Loucy (cell line): ENCODE results near the gene RAI14.

Experiments used
- H2AFZ ChIP-seq: fragments of 200-600 bp; sonication (generic); 2 replicates; pipeline ENCODE4 v1.6.0; 2016; ENCODE audit warnings: antibody characterized with exemption, mild to moderate bottlenecking, low read length, moderate library complexity
- H3F3A ChIP-seq: fragments of 200-600 bp; 2 replicates; pipeline ENCODE4 v1.6.0; 2016; ENCODE audit warnings: antibody characterized with exemption, low read depth, mild to moderate bottlenecking
- H3K27me3 ChIP-seq: fragments of 200-600 bp; sonication (generic); 2 replicates; pipeline ENCODE4 v1.6.1; 2014; ENCODE audit warnings: low read length, mild to moderate bottlenecking; ENCODE audit not compliant: insufficient read depth, poor library complexity, severe bottlenecking
- H3K36me3 ChIP-seq: fragments of 200-600 bp; sonication (generic); 2 replicates; pipeline ENCODE4 v1.6.1; 2016; ENCODE audit warnings: low read length; ENCODE audit not compliant: insufficient read depth
- H3K4me1 ChIP-seq: fragments of 200-600 bp; sonication (generic); 2 replicates; pipeline ENCODE4 v1.5.1; 2014; ENCODE audit warnings: low read length, mild to moderate bottlenecking; ENCODE audit not compliant: insufficient read depth, poor library complexity, severe bottlenecking
- H3K4me2 ChIP-seq: fragments of 200-600 bp; sonication (generic); 2 replicates; pipeline ENCODE4 v1.6.0; 2014; ENCODE audit warnings: antibody characterized with exemption, low read length, low read depth, mild to moderate bottlenecking; ENCODE audit not compliant: poor library complexity, severe bottlenecking
- H3K4me3 ChIP-seq: fragments of 200-600 bp; sonication (generic); 2 replicates; pipeline ENCODE4 v1.5.1; 2014; ENCODE audit warnings: low read length, mild to moderate bottlenecking, mixed read lengths; ENCODE audit not compliant: poor library complexity, severe bottlenecking
- H3K79me2 ChIP-seq: fragments of 200-600 bp; sonication (generic); 2 replicates; pipeline ENCODE4 v1.6.1; 2014; ENCODE audit warnings: low read length; ENCODE audit not compliant: insufficient read depth
- H3K9ac ChIP-seq: fragments of 200-600 bp; sonication (generic); 2 replicates; pipeline ENCODE4 v1.6.0; 2014; ENCODE audit warnings: mild to moderate bottlenecking, low read depth, low read length, moderate library complexity; ENCODE audit not compliant: poor library complexity, severe bottlenecking
- H3K9me2 ChIP-seq: fragments of 200-600 bp; sonication (generic); replicated peaks from 2 replicates; pipeline ENCODE4 v1.6.1; 2016; ENCODE audit warnings: low read depth, low read length, mixed read lengths
- H3K9me3 ChIP-seq: fragments of 200-600 bp; sonication (generic); 2 replicates; pipeline ENCODE4 v1.6.1; 2014; ENCODE audit warnings: mild to moderate bottlenecking, antibody characterized with exemption, low read length, low read depth; ENCODE audit not compliant: insufficient read depth
- H4K20me1 ChIP-seq: fragments of 200-600 bp; sonication (generic); 2 replicates; pipeline ENCODE4 v1.6.0; 2014; ENCODE audit warnings: antibody characterized with exemption, low read length, mild to moderate bottlenecking; ENCODE audit not compliant: insufficient read depth, poor library complexity, severe bottlenecking
- CTCF ChIP-seq: fragments of 200-600 bp; sonication (generic); conservative IDR thresholded peaks from 2 replicates; pipeline ENCODE4 v1.5.1; 2014; ENCODE audit warnings: mild to moderate bottlenecking, antibody characterized with exemption, low read length
- EZH2phosphoT487 ChIP-seq: fragments of 200-600 bp; IDR thresholded peaks from 2 replicates; pipeline ENCODE4 v1.6.1; 2018; ENCODE audit warnings: antibody characterized with exemption, mild to moderate bottlenecking, moderate library complexity, borderline replicate concordance

Gene RAI14

GRCh38 chr5:34675857-34676256 is 19.7 kb downstream of the RAI14 start:
- no peak overlapping the region for H3K4me3 ChIP-seq
- H3K9me3 ChIP-seq: no peaks in the 10 kb centered on the region
- no peaks in the 10 kb centered on the region for H3K9me2 ChIP-seq
- H4K20me1 ChIP-seq: no peaks in the 10 kb centered on the region
- no peaks in the 10 kb centered on the region for H3F3A ChIP-seq
- no peak overlapping the region for H3K9ac ChIP-seq
- TF ChIP-seq EZH2phosphoT487 (no peak), CTCF (no peak)
- no peaks in the 10 kb centered on the region for H3K36me3 ChIP-seq
- H3K79me2 ChIP-seq: peaks cover 13% of the 10 kb centered on the region; the same call in 1 of the 2 replicates
- H2AFZ ChIP-seq: no peak overlapping the region
- H3K4me2 ChIP-seq: no peak overlapping the region
- H3K27me3 ChIP-seq: no peaks in the 10 kb centered on the region
- peaks cover 18% of the 10 kb centered on the region for H3K4me1 ChIP-seq

- no peaks in the 10 kb centered on the region for H3K27me3 ChIP-seq
- peaks cover 13% of the 10 kb centered on the region; the same call in 1 of the 2 replicates for H3K79me2 ChIP-seq
- no peaks in the 10 kb centered on the region for H4K20me1 ChIP-seq
- no peak overlapping the region for H3K4me3 ChIP-seq
- peaks cover 18% of the 10 kb centered on the region for H3K4me1 ChIP-seq
- no peak overlapping the region for H2AFZ ChIP-seq
- H3K4me2 ChIP-seq: no peak overlapping the region
- no peaks in the 10 kb centered on the region for H3K36me3 ChIP-seq
- H3K9me3 ChIP-seq: no peaks in the 10 kb centered on the region
- no peak for TF ChIP-seq CTCF
- TF ChIP-seq EZH2phosphoT487: no peak
- no peaks in the 10 kb centered on the region for H3F3A ChIP-seq
- H3K9me2 ChIP-seq: no peaks in the 10 kb centered on the region
- H3K9ac ChIP-seq: no peak overlapping the region
Measured at GRCh38 chr5:34676416-34676815, 20.3 kb downstream of the RAI14 start.

GRCh38 chr5:34677428-34677827 is 21.3 kb downstream of the RAI14 start:
- Histone ChIP-seq H3F3A (no peaks in the 10 kb centered on the region), H3K79me2 (peaks cover 13% of the 10 kb centered on the region; the same call in 1 of the 2 replicates), H4K20me1 (no peaks in the 10 kb centered on the region)

More at GRCh38 chr5:34677428-34677827, 21.3 kb downstream of the RAI14 start:
- TF ChIP-seq CTCF (no peak), EZH2phosphoT487 (no peak)
- Histone ChIP-seq H3K9me2 (no peaks in the 10 kb centered on the region), H3K36me3 (no peaks in the 10 kb centered on the region), H3K9me3 (no peaks in the 10 kb centered on the region), H3K4me2 (no peak overlapping the region), H3K4me1 (peaks cover 15% of the 10 kb centered on the region), H3K27me3 (no peaks in the 10 kb centered on the region), H3K4me3 (no peak overlapping the region), H3K9ac (no peak overlapping the region), H2AFZ (no peak overlapping the region)
